ACC112 (cell line): ENCODE measurements around the gene CLEC14A.

Experiments
- H2AFZ ChIP-seq: fragments of 200-600 bp; sonication (generic); one replicate; pipeline ENCODE4 v1.6.0; 2017; ENCODE audit warnings: antibody characterized with exemption, low read length; ENCODE audit not compliant: unreplicated experiment
- H3K27ac ChIP-seq: fragments of 200-600 bp; sonication (generic); 2 replicates; pipeline ENCODE4 v1.5.1; 2014; ENCODE audit warnings: low read depth, mild to moderate bottlenecking, antibody characterized with exemption, low read length, moderate library complexity
- H3K27me3 ChIP-seq: fragments of 200-600 bp; sonication (generic); 2 replicates; pipeline ENCODE4 v1.6.1; 2014; ENCODE audit warnings: mild to moderate bottlenecking, antibody characterized with exemption, low read length, moderate library complexity, mixed read lengths; ENCODE audit not compliant: insufficient read depth
- H3K36me3 ChIP-seq: fragments of 200-600 bp; sonication (generic); 2 replicates; pipeline ENCODE4 v1.6.1; 2016; ENCODE audit warnings: mild to moderate bottlenecking, antibody characterized with exemption, low read length, moderate library complexity, mixed read lengths; ENCODE audit not compliant: insufficient read depth
- H3K4me1 ChIP-seq: fragments of 200-600 bp; sonication (generic); one replicate; pipeline ENCODE4 v1.6.1; 2016; ENCODE audit warnings: low read length, mixed read lengths; ENCODE audit not compliant: insufficient read depth, unreplicated experiment, control insufficient read depth
- H3K4me3 ChIP-seq: fragments of 200-600 bp; sonication (generic); 2 replicates; pipeline ENCODE4 v1.5.1; 2014; ENCODE audit warnings: mild to moderate bottlenecking, low read depth, low read length
- H3K79me2 ChIP-seq: fragments of 200-600 bp; sonication (generic); one replicate; pipeline ENCODE4 v1.6.0; 2016; ENCODE audit warnings: low read length; ENCODE audit not compliant: control insufficient read depth, unreplicated experiment, insufficient read depth

Gene CLEC14A

DNA sequence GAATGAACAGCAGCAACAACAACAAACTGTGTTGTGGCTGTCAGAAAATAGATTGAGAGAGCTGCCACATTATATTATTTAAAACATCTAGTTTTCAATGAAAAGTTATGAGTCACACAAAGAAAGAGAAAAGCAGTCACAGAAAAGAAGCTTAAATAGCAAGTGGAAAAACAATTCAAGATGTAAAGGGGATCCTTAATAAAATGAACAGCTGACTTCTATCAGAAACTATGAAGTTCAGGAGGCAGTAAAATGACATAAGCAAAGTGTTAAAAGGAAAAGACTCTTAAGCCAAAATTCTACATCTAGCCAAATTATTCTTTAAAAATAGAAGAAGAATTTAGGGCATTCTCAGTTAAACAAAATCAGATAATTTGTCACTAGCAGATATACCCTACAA is 5.6 kb downstream of the CLEC14A start:
- Histone ChIP-seq H3K79me2 (no peaks in the 10 kb centered on the region), H3K4me1 (no peaks in the 10 kb centered on the region), H3K36me3 (no peaks in the 10 kb centered on the region), H3K27ac (no peak overlapping the region), H3K27me3 (peaks cover 8% of the 10 kb centered on the region), H2AFZ (no peak overlapping the region), H3K4me3 (no peak overlapping the region)

DNA sequence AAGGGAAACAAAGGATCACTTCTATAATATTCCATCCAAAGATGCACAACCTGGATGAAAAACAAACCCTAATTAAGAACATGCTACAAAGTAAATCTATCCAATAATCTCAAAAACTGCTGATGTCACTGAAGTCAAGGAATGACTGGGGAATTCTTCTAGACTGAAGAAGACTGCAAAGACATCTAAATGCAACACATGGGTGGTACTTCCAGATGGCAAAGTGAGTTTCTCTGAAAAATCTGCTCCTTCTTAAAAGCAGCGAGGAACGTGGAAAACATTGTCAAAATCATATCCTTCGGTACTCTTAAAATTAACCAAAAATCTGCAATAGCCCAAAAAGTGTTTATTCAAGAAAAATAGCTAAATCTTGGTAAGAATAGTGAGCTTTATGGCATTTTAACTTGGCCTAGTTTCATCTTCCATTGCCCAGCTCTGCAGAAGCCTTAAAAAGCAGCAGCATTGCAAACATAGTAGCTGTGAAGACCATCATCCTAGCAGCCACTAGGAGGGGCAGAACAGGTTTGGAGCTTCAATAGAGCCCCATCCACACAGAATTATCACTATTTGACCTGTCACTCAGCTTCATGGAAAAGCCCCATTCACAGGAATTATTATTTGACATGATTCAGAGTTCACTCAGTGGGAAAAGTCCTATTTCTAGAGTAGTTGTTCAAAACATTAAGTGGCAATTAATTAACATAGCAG is 7.4 kb downstream of the CLEC14A start:
- Histone ChIP-seq H3K27me3 (no peaks in the 10 kb centered on the region), H3K4me1 (no peaks in the 10 kb centered on the region), H2AFZ (no peak overlapping the region), H3K36me3 (no peaks in the 10 kb centered on the region), H3K27ac (no peak overlapping the region), H3K79me2 (no peaks in the 10 kb centered on the region), H3K4me3 (no peak overlapping the region)

DNA sequence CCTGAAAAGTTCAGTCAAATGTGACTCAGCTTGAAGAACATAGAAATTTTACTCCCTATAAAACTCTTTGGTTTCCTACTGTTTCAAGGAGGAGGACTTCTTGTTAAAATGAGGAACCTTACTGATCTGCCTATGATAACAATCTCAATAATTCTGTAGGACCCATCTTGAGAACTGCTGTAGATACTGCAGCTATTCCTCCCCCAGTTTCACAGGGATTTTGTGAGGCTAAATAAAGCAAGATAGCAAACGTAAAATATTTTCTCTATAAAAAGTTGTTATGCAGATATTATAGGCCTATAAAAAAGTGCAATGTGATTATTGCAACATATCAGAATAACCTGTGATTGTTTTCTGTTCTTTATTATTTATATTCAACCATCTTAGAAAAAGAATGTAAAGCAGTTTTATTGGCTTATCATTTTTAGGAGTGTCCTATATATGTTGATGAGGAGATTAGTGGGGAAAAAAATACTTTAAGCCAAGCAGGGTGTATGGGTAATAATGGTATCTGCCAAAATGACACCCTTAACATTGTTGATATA is 12.1 kb downstream of the CLEC14A start:
- no peaks in the 10 kb centered on the region for H3K27me3 ChIP-seq
- H3K79me2 ChIP-seq = no peaks in the 10 kb centered on the region
- H3K36me3 ChIP-seq = no peaks in the 10 kb centered on the region
- no peak overlapping the region for H3K27ac ChIP-seq
- H3K4me3 ChIP-seq = no peak overlapping the region
- no peak overlapping the region for H2AFZ ChIP-seq
- H3K4me1 ChIP-seq = peaks cover 4% of the 10 kb centered on the region

GRCh38 chr14:38238878-38239277 is 17.0 kb downstream of the CLEC14A start:
- Histone ChIP-seq H3K79me2 (no peaks in the 10 kb centered on the region), H3K27ac (peak overlapping the region; percentile 43; the same call in 1 of the 2 replicates), H3K4me3 (no peak overlapping the region), H2AFZ (peak overlapping the region; percentile 58), H3K27me3 (no peaks in the 10 kb centered on the region), H3K4me1 (peaks cover 16% of the 10 kb centered on the region), H3K36me3 (no peaks in the 10 kb centered on the region)

- peak overlapping the region; percentile 43 for H3K27ac ChIP-seq
These were observed 17.6 kb downstream of the CLEC14A start for GRCh38 chr14:38238332-38238731.

GRCh38 chr14:38233218-38233617 is 22.7 kb downstream of the CLEC14A start:
- Histone ChIP-seq H3K27ac (no peak overlapping the region), H3K4me3 (no peak overlapping the region), H3K4me1 (peaks cover 7% of the 10 kb centered on the region), H3K36me3 (no peaks in the 10 kb centered on the region), H2AFZ (no peak overlapping the region), H3K79me2 (no peaks in the 10 kb centered on the region), H3K27me3 (no peaks in the 10 kb centered on the region)

More at GRCh38 chr14:38238332-38238731, 17.6 kb downstream of the CLEC14A start:
- Histone ChIP-seq H3K4me3 (no peak overlapping the region), H3K4me1 (peaks cover 16% of the 10 kb centered on the region), H3K36me3 (no peaks in the 10 kb centered on the region), H3K79me2 (no peaks in the 10 kb centered on the region), H2AFZ (peak overlapping the region; percentile 58), H3K27me3 (no peaks in the 10 kb centered on the region)

DNA sequence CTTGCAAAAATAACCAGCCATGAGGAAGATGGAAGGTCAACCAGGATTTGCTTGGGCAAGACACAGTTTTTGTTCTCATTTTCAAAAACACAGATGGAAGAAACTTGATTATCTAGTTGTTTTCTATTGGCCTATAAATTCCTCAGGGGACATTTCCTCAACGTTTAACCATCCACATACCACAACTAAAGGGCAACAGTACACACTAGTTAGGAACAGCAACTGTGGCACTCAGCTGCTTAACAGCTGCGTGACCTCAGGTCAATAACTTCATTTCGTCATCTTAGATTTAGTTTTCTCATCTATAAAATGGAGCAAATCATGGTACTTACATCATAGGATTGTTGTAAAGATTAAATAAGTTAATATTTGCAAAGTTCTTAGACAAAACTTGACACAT is 29.5 kb downstream of the CLEC14A start:
- H3K79me2 ChIP-seq = no peaks in the 10 kb centered on the region
- no peaks in the 10 kb centered on the region for H3K27me3 ChIP-seq
- H2AFZ ChIP-seq = no peak overlapping the region
- H3K4me3 ChIP-seq = no peak overlapping the region
- no peaks in the 10 kb centered on the region for H3K4me1 ChIP-seq
- H3K27ac ChIP-seq = no peak overlapping the region
- no peaks in the 10 kb centered on the region for H3K36me3 ChIP-seq

DNA sequence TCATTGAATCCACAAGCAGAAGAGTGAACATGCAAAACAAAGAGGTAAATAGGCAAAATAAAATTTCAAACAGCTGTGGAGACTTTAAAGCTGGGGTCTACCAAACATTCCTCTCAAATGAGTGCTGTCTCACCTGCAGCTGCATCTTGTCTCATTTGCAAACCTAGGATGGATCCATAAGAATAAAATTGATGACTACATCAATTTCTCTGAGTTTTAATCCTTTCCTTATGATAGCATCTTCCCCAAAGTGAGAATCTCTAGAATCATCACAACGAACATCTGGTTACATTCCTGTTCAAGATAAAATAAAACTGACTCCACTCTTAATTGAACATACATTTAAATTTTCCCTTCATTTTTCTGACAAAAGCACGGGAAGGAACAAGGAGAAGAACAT is 29.9 kb downstream of the CLEC14A start:
- Histone ChIP-seq H3K36me3 (no peaks in the 10 kb centered on the region), H2AFZ (no peak overlapping the region), H3K4me1 (no peaks in the 10 kb centered on the region), H3K4me3 (no peak overlapping the region), H3K79me2 (no peaks in the 10 kb centered on the region), H3K27me3 (no peaks in the 10 kb centered on the region), H3K27ac (no peak overlapping the region)

DNA sequence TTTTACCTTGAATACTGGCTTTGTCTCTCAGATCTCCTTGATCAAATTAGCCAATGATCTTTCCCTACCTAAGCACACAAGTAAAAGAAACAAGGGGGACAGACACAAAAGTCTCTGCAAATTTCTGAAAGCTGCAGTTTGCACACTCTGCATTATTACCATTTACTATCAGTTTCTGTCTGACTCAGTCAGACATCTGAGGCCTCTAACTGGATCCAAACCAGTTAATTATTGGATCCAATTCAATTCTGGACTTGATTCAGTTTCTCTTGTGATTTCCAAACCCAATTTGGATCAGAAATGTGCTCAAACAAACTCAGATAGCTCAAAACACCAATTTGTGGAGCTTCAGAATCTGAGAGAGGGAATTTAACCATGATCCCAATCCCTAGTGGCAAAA is 31.6 kb downstream of the CLEC14A start:
- no peaks in the 10 kb centered on the region for H3K36me3 ChIP-seq
- H3K27ac ChIP-seq = no peak overlapping the region
- H2AFZ ChIP-seq = no peak overlapping the region
- H3K27me3 ChIP-seq = no peaks in the 10 kb centered on the region
- no peaks in the 10 kb centered on the region for H3K79me2 ChIP-seq
- no peaks in the 10 kb centered on the region for H3K4me1 ChIP-seq
- no peak overlapping the region for H3K4me3 ChIP-seq

- no peak overlapping the region for H2AFZ ChIP-seq
- no peaks in the 10 kb centered on the region for H3K36me3 ChIP-seq
- H3K4me3 ChIP-seq = no peak overlapping the region
- no peaks in the 10 kb centered on the region for H3K79me2 ChIP-seq
- H3K27ac ChIP-seq = no peak overlapping the region
- no peaks in the 10 kb centered on the region for H3K27me3 ChIP-seq
- H3K4me1 ChIP-seq = no peaks in the 10 kb centered on the region
These were observed 34.8 kb downstream of the CLEC14A start for GRCh38 chr14:38221077-38221476.

GRCh38 chr14:38217553-38217952 is 38.3 kb downstream of the CLEC14A start:
- Histone ChIP-seq H2AFZ (no peak overlapping the region), H3K79me2 (peaks cover under 1% of the 10 kb centered on the region), H3K4me3 (no peak overlapping the region), H3K36me3 (no peaks in the 10 kb centered on the region), H3K4me1 (peaks cover 7% of the 10 kb centered on the region), H3K27me3 (no peaks in the 10 kb centered on the region), H3K27ac (no peak overlapping the region)
